ENCODE data around the gene ZBTB22.
A peak's percentile ranks its signal among the peaks of the same experiment; 100 is the strongest.
"Not testable (repeated sequence)": the region's sequence is repeated elsewhere in the genome, so short reads cannot be mapped to it uniquely, and the experiment has no call there.

ZBTB22 gene

DNA sequence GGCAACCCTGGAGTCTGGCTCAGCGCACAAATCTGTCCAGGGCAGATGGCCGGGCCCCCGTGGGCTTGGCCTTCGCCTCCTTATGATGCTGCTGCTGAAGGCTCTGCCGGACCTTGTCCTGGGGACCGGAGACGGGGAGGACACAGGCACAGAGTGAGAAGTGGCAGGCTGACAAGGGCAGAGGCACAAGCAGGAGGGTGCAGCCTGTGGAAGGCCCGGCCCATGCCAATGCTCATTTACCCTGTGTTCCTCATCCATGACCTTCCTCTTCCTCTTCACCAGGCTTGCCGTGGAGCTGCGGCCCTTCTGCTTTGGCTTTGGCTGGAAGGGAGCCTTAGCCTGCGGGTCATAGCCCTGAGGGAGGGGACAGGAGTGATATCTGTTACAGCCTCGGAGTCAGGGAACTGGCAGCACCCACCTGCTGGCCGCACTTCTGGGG lies 38.3 kb downstream of the ZBTB22 start:
- DNase-seq (ENCODE audit: low read depth, low spot score) = no peak

DNA sequence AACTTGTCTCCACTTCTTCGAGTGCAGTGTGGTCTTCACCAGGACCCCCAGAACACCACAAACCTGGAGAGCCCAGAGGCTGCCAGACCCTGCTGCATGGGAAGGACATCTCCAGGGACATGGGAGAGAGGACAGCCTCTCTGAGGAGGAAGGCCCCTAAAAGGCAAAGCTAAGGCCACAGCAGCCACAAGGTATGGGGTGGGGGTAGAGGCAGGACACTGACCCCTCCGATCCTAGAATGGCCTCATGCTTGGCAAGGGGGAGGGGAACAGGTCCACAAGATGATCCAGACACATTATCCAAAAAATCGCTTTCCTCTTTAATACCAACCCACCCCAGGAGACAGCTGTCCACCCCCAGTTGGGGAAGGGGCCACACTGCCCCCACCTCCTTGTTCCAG lies 38.7 kb downstream of the ZBTB22 start:
- DNase-seq (ENCODE audit: low read depth, low spot score) = no peak

- no peak for DNase-seq (ENCODE audit: low read depth, low spot score)
These were observed 39.2 kb downstream of the ZBTB22 start for GRCh38 chr6:33278392-33278741.

- no peak for DNase-seq (ENCODE audit: low read depth, low spot score)
These were observed 39.7 kb downstream of the ZBTB22 start for GRCh38 chr6:33277663-33278391.

- DNase-seq (ENCODE audit: low read depth, low spot score) = no peak
These were observed 40.5 kb downstream of the ZBTB22 start, which contains the start of gene B3GALT4 for GRCh38 chr6:33276864-33277662. Gene B3GALT4, plus strand, starts transcription at chr6:33277123. Its CDS starts 297 bp downstream, at chr6:33277420.

- no peak for DNase-seq (ENCODE audit: low read depth, low spot score)
These were observed 41.0 kb downstream of the ZBTB22 start for GRCh38 chr6:33276581-33276863.

DNA sequence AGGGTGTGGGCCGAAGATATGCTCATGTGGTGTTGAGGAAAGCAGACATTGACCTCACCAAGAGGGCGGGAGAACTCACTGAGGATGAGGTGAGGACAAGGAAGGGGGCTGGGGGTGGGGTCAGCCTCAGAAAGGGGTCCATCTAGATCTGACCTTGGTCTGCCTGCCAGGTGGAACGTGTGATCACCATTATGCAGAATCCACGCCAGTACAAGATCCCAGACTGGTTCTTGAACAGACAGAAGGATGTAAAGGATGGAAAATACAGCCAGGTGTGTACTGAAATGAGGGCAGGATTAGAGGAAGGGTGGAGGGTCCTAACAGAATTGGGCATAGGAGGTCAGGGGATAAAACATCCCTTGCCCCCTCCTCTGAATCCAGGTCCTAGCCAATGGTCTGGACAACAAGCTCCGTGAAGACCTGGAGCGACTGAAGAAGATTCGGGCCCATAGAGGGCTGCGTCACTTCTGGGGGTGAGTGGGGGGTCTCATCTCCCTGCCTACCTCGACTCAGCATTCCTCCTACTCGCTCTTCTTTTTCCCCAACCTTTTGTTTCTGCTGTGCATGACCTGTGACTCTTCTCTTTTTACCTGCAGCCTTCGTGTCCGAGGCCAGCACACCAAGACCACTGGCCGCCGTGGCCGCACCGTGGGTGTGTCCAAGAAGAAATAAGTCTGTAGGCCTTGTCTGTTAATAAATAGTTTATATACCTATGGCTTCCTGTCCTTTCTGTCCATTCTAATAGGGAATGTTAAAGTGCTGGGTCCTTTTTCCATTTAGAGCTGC lies 41.6 kb downstream of the ZBTB22 start:
- DNase-seq (ENCODE audit: low read depth, low spot score) = not testable (repeated sequence)

- DNase-seq (ENCODE audit: low read depth, low spot score) = no peak
These were observed 43.3 kb downstream of the ZBTB22 start for GRCh38 chr6:33273924-33274902.

GRCh38 chr6:33273129-33273923 lies 44.2 kb downstream of the ZBTB22 start:
- DNase-seq (ENCODE audit: low read depth, low spot score) = no peak

DNA sequence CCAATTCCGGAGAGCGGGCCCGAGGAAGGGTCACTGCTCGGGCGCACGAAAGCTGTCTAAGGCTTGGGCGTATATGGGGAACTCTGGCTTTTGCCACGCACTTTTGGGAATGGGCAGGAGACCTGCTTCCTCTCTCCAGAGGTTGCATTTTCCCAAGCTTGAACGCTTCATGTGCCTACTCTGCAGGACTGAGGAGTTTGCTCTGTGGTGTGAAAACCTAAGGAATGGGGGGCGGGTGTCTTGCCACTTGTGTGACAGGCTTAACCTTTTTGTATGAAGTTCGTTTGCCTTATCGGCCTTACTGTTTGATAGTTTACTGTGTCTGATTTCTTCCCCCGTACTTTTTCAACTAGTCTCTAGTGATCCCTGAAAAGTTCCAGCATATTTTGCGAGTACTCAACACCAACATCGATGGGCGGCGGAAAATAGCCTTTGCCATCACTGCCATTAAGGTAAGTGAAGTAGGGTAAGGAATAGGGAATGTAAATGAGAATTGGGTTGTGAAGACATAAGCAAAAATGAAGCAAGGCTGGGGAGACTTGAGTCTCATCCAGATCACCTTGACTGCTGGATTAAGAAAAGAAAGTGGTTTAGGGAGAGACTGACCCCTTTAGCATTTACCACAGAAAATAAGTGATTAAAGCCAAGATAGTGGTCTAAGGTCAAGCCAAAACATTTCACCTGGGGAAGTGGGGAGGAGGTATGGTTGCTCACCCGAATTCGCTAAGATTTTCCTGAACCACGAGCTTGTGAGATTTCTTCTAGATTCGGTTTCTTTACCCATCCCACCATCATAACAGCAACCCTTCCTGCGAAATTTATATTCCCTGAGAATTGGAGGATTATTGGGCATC lies 45.0 kb downstream of the ZBTB22 start:
- DNase-seq (ENCODE audit: low read depth, low spot score) = no peak

GRCh38 chr6:33271468-33272274 lies 45.9 kb downstream of the ZBTB22 start, which contains the start of the genes RPS18 and VPS52:
Gene RPS18, plus strand, starts transcription at chr6:33272075. Its CDS starts 45 bp downstream, at chr6:33272120.
Gene VPS52, minus strand, starts transcription at chr6:33271876. Its CDS starts 201 bp downstream, at chr6:33271675.
- DNase-seq (ENCODE audit: low read depth, low spot score) = peak; percentile 97

DNA sequence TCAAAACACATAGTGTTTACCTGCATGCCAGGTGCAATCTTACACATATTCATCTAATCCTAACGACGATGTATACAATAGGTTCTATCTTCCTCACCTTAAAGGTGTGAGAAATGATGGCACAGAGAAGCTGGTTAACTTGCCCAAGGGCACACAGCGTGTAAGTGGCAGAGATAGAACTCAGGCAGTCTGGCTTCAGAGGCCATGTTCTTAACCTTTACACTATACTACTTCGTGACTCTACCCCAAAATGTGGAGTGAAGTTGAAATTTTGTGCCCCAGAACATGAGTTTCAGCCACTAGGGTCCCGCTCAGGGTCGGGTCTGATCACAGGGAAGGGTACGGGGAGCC lies 46.5 kb downstream of the ZBTB22 start:
- no peak for DNase-seq (ENCODE audit: low read depth, low spot score)

Data from brain pericyte (primary cell).